H1 (cell line): Measurements from ENCODE around the gene IFT20. TPM values are rescaled to one million over a fixed set of nuclear protein-coding genes. Genes with fewer than 3 reads are reported as not detected.

ENCODE experiments used
- CTCF ChIA-PET: fragments of 300-600 bp; sonication (Branson Sonifier 250); formaldehyde crosslinking; loops from one replicate; lab custom pipeline; 2021; ENCODE audit not compliant: partially characterized antibody; lab: Charles Lee
- POLR2A ChIA-PET: fragments of 300-600 bp; sonication (Branson Sonifier 250); formaldehyde crosslinking; loops from one replicate; lab custom pipeline; 2021; ENCODE audit warnings: inconsistent platforms; ENCODE audit not compliant: partially characterized antibody; lab: Charles Lee
- DNase-seq, 2 experiments: peaks; one replicate each; pipeline versions ENCODE4 v3.0.0 to v3.0.0-alpha.2; 2010 to 2022; ENCODE audit warnings: low spot score in 2 of 2, low read depth in 1 of 2, mixed read lengths in 1 of 2
- FAIRE-seq: peaks from 2 replicates; lab custom pipeline; 2011; peaks lifted over from hg19 to GRCh38; lab: Jason Lieb, UNC
- H2AFZ ChIP-seq: 2 replicates; pipeline ENCODE4 v1.8.1; 2012; ENCODE audit warnings: low read length, inconsistent platforms
- H2AK5ac ChIP-seq: 2 replicates; pipeline ENCODE4 v1.6.1; 2013; ENCODE audit warnings: low read depth, low read length
- H2BK120ac ChIP-seq: replicated peaks from 2 replicates; pipeline ENCODE3; 2013; ENCODE audit warnings: low read depth, low read length, inconsistent platforms
- H2BK12ac ChIP-seq: 2 replicates; pipeline ENCODE4 v1.6.1; 2013; ENCODE audit warnings: low read depth, low read length
- H2BK15ac ChIP-seq: 2 replicates; pipeline ENCODE4 v1.6.1; 2013; ENCODE audit warnings: low read length
- H2BK20ac ChIP-seq: 2 replicates; pipeline ENCODE4 v1.6.1; 2013; ENCODE audit warnings: low read length
- H2BK5ac ChIP-seq: 2 replicates; pipeline ENCODE4 v1.6.1; 2013; ENCODE audit warnings: low read depth, low read length
- H3K14ac ChIP-seq: 2 replicates; pipeline ENCODE4 v1.6.1; 2013; ENCODE audit warnings: inconsistent platforms; ENCODE audit not compliant: insufficient read length
- H3K18ac ChIP-seq: 2 replicates; pipeline ENCODE4 v1.6.1; 2013; ENCODE audit warnings: low read length; ENCODE audit errors: extremely low read depth
- H3K23ac ChIP-seq: 2 replicates; pipeline ENCODE4 v1.6.1; 2013; ENCODE audit warnings: inconsistent platforms; ENCODE audit not compliant: insufficient read length
- H3K23me2 ChIP-seq: 2 replicates; pipeline ENCODE4 v1.6.1; 2013; ENCODE audit warnings: low read depth, low read length
- H3K27ac ChIP-seq: 2 replicates; pipeline ENCODE4 v1.6.1; 2011; ENCODE audit warnings: low read depth, low read length, inconsistent platforms
- H3K27me3 ChIP-seq, 4 experiments: replicated peaks in 1 of 4; 1 replicate in 1 of 4; 2 replicates in 3 of 4; pipeline versions ENCODE4 v1.6.1 to v1.8.1; 2011 to 2013; ENCODE audit warnings: low read length in 3 of 4, mild to moderate bottlenecking in 3 of 4, inconsistent platforms in 2 of 4, mixed read lengths in 2 of 4, moderate library complexity in 1 of 4; ENCODE audit not compliant: control insufficient read depth in 3 of 4, insufficient read depth in 3 of 4; ENCODE audit errors: extremely low read depth in 1 of 4
- H3K36me3 ChIP-seq, 4 experiments: 2 replicates each; pipeline versions ENCODE4 v1.6.1 to v1.8.1; 2011 to 2013; ENCODE audit warnings: mild to moderate bottlenecking in 4 of 4, low read length in 3 of 4, moderate library complexity in 2 of 4, control low read depth in 1 of 4, inconsistent platforms in 1 of 4; ENCODE audit not compliant: insufficient read depth in 4 of 4, control insufficient read depth in 2 of 4
- H3K4ac ChIP-seq: replicated peaks from 2 replicates; pipeline ENCODE3; 2013; ENCODE audit warnings: low read length, low read depth, mixed read lengths, inconsistent platforms; ENCODE audit not compliant: insufficient read length
- H3K4me1 ChIP-seq, 4 experiments: replicated peaks in 1 of 4; 1 replicate in 1 of 4; 2 replicates in 3 of 4; pipeline versions ENCODE4 v1.6.1 to v1.8.1; 2011 to 2013; ENCODE audit warnings: low read length in 3 of 4, inconsistent platforms in 2 of 4, mixed read lengths in 1 of 4; ENCODE audit not compliant: insufficient read depth in 4 of 4, control insufficient read depth in 3 of 4
- H3K4me2 ChIP-seq, 2 experiments: 2 replicates each; pipeline versions ENCODE4 v1.6.1 to v1.8.1; 2011 to 2013; ENCODE audit warnings: low read depth in 2 of 2, low read length in 2 of 2, control low read depth in 1 of 2, inconsistent platforms in 1 of 2, mild to moderate bottlenecking in 1 of 2; ENCODE audit not compliant: insufficient read depth in 1 of 2
- H3K4me3 ChIP-seq, 4 experiments: fragments of 200-600, 300-600 bp in 1 of 4; sonication (generic), shearing (Covaris generic), sonication (Bioruptor Twin) in 1 of 4; 2 replicates each; pipeline versions ENCODE4 v1.5.1 to v1.8.1; 2011 to 2016; ENCODE audit warnings: low read length in 4 of 4, low read depth in 3 of 4, control low read depth in 2 of 4, inconsistent platforms in 2 of 4, mild to moderate bottlenecking in 2 of 4, mixed read lengths in 1 of 4, moderate library complexity in 1 of 4; ENCODE audit not compliant: insufficient read depth in 2 of 4; ENCODE audit errors: extremely low read depth in 1 of 4
- H3K56ac ChIP-seq: replicated peaks from 2 replicates; pipeline ENCODE3; 2013; ENCODE audit warnings: low read depth, mild to moderate bottlenecking, mixed read lengths, low read length, inconsistent platforms; ENCODE audit not compliant: insufficient read length
- H3K79me1 ChIP-seq: 2 replicates; pipeline ENCODE4 v1.6.1; 2013; ENCODE audit warnings: low read depth, low read length, control low read depth
- H3K79me2 ChIP-seq, 2 experiments: 2 replicates each; pipeline versions ENCODE4 v1.6.1 to v1.8.1; 2012 to 2013; ENCODE audit warnings: low read length in 2 of 2, mild to moderate bottlenecking in 2 of 2, inconsistent platforms in 1 of 2; ENCODE audit not compliant: insufficient read depth in 2 of 2, control insufficient read depth in 1 of 2
- H3K9ac ChIP-seq, 4 experiments: replicated peaks in 1 of 4; 1 replicate in 1 of 4; 2 replicates in 3 of 4; pipeline versions ENCODE4 v1.6.1 to v1.8.1; 2011 to 2013; ENCODE audit warnings: low read depth in 3 of 4, low read length in 3 of 4, control low read depth in 2 of 4, mild to moderate bottlenecking in 2 of 4, moderate library complexity in 2 of 4, inconsistent platforms in 1 of 4; ENCODE audit errors: extremely low read depth in 1 of 4
- H3K9me3 ChIP-seq, 2 experiments: 2 replicates each; pipeline versions ENCODE4 v1.6.1 to v1.8.1; 2012 to 2013; ENCODE audit warnings: mild to moderate bottlenecking in 2 of 2, moderate library complexity in 2 of 2, control low read depth in 1 of 2, inconsistent platforms in 1 of 2, low read depth in 1 of 2, low read length in 1 of 2, mixed read lengths in 1 of 2; ENCODE audit not compliant: insufficient read depth in 2 of 2
- H4K20me1 ChIP-seq, 2 experiments: replicated peaks in 1 of 2; 2 replicates each; pipeline versions ENCODE3 to v1.8.1; 2011 to 2013; ENCODE audit warnings: inconsistent platforms in 2 of 2, low read length in 2 of 2, mild to moderate bottlenecking in 1 of 2; ENCODE audit not compliant: insufficient read depth in 2 of 2, control insufficient read depth in 1 of 2
- H4K5ac ChIP-seq: 2 replicates; pipeline ENCODE4 v1.6.1; 2013; ENCODE audit warnings: low read length, low read depth, mixed read lengths, inconsistent platforms; ENCODE audit not compliant: insufficient read length
- H4K8ac ChIP-seq: 2 replicates; pipeline ENCODE4 v1.8.0; 2013; ENCODE audit warnings: mild to moderate bottlenecking, moderate library complexity, low read length, inconsistent platforms; ENCODE audit not compliant: insufficient read depth; ENCODE audit errors: extremely low read depth
- H4K91ac ChIP-seq: replicated peaks from 2 replicates; pipeline ENCODE3; 2013; ENCODE audit warnings: low read length, mixed read lengths, inconsistent platforms; ENCODE audit not compliant: insufficient read length
- CBX8 ChIP-seq: fragments of 300-800, 300-1000 bp; sonication (generic); IDR thresholded peaks from 2 replicates; pipeline ENCODE4 v1.7.1; 2016; ENCODE audit warnings: low read depth, low read length, borderline replicate concordance
- CREB1 ChIP-seq: IDR thresholded peaks from 2 replicates; pipeline ENCODE4 v1.6.1; 2012; ENCODE audit warnings: inconsistent platforms
- CTCF ChIP-seq, 3 experiments: IDR thresholded peaks; 1 replicate in 2 of 3; 2 replicates in 1 of 3; pipeline versions ENCODE4 v1.5.1 to v1.6.1; 2011; ENCODE audit warnings: low read length in 3 of 3, mild to moderate bottlenecking in 3 of 3, inconsistent platforms in 2 of 3, low read depth in 1 of 3, moderate library complexity in 1 of 3; ENCODE audit not compliant: insufficient read depth in 1 of 3; ENCODE audit errors: control extremely low read depth in 1 of 3
- EGR1 ChIP-seq: IDR thresholded peaks from 2 replicates; pipeline ENCODE4 v1.6.1; 2011; ENCODE audit warnings: low read depth, low read length, borderline replicate concordance
- EZH2 ChIP-seq: fragments of 200-600 bp; sonication (generic); IDR thresholded peaks from 2 replicates; pipeline ENCODE4 v1.7.1; 2012; ENCODE audit warnings: low read depth, mild to moderate bottlenecking, moderate library complexity, low read length, inconsistent platforms; ENCODE audit not compliant: severe bottlenecking
- RAD21 ChIP-seq, 2 experiments: IDR thresholded peaks in 1 of 2; conservative IDR thresholded peaks in 1 of 2; 2 replicates each; pipeline ENCODE4 v1.6.1; 2011; ENCODE audit warnings: low read depth in 2 of 2, low read length in 2 of 2, improper control_type of control experiment in 1 of 2, inconsistent platforms in 1 of 2, mild to moderate bottlenecking in 1 of 2, moderate library complexity in 1 of 2
- SIN3A ChIP-seq, 2 experiments: IDR thresholded peaks in 1 of 2; conservative IDR thresholded peaks in 1 of 2; 2 replicates each; pipeline ENCODE4 v1.6.1; 2011 to 2012; ENCODE audit warnings: low read length in 2 of 2, improper control_type of control experiment in 1 of 2, low read depth in 1 of 2, mild to moderate bottlenecking in 1 of 2
- SP1 ChIP-seq: IDR thresholded peaks from 2 replicates; pipeline ENCODE4 v1.6.1; 2011; ENCODE audit warnings: low read depth, low read length
- TEAD4 ChIP-seq: IDR thresholded peaks from 2 replicates; pipeline ENCODE4 v1.6.1; 2012; ENCODE audit warnings: low read depth, low read length, inconsistent platforms, mixed read lengths
- YY1 ChIP-seq: IDR thresholded peaks from 2 replicates; pipeline ENCODE4 v1.6.1; 2011; ENCODE audit warnings: low read depth, mild to moderate bottlenecking, low read length
- WGBS, 2 experiments: shearing (Covaris generic) in 1 of 2; methylation state at CpG; one replicate each; pipeline versions ENCODE4 v1.1.6 to v1.1.7; 2013 to 2015; ENCODE audit warnings: low lambda C conversion rate in 2 of 2, mixed read lengths in 2 of 2, inconsistent platforms in 1 of 2, low coverage in 1 of 2, missing lambda C conversion rate in 1 of 2; ENCODE audit not compliant: insufficient replicate concordance in 2 of 2, insufficient coverage in 1 of 2, insufficient read length in 1 of 2; ENCODE audit errors: extremely low coverage in 1 of 2, missing lambda C conversion rate in 1 of 2; 5-methylcytosine and 5-hydroxymethylcytosine counted together
- polyA plus RNA-seq, 7 experiments: library from polyadenylated mRNA; depleted of rRNA in 3 of 7; stranded (reverse) in 5 of 7; unstranded in 2 of 7; fragments of >200 nt in 5 of 7; fragments of 200-250 nt in 2 of 7; gene quantifications; 1 replicate in 5 of 7; 2 replicates in 1 of 7; 4 replicates in 1 of 7; pipeline versions ENCODE4 v1.2.1 to v1.2.3, GENCODE V29; 2011 to 2013; ENCODE audit warnings: missing spikeins in 2 of 7, mixed read lengths in 2 of 7
- total RNA-seq: library from RNA; stranded (reverse); fragmentation: NEBNext Ultra II Directional; extraction: Animal tissue kit (Norgen Biotek cat#: 25700); gene quantifications from 2 replicates; pipeline ENCODE4 v1.2.1, GENCODE V29; 2021

IFT20 gene
- total and polyA plus RNA-seq, 2 of the 8 experiments (the other 6 are each of a cell fraction or from before 2014, with no cell fraction given), result 9.0 to 21.0 TPM

GRCh38 chr17:28346746-28347246 lies 11.5 kb upstream of the IFT20 start:
- no peaks in the 10 kb centered on the region for H3K79me1 ChIP-seq
- H3K4ac ChIP-seq, result no peak overlapping the region
- no peaks in the 10 kb centered on the region for H3K79me2 ChIP-seq
- no peak overlapping the region for H3K27ac ChIP-seq
- no peak overlapping the region for H3K4me3 ChIP-seq
- H2BK5ac ChIP-seq, result no peak overlapping the region
- H3K23ac ChIP-seq, result no peak overlapping the region
- FAIRE-seq, result no peak
- H3K4me2 ChIP-seq, result no peak overlapping the region
- peaks cover 0 to 4% (median 0%) of the 10 kb centered on the region in 4 experiments; a peak in 3 of 7 replicates for H3K4me1 ChIP-seq
- DNase-seq, result no peak
- no peak overlapping the region for H4K5ac ChIP-seq
- H3K18ac ChIP-seq, result no peak overlapping the region
- H2BK12ac ChIP-seq, result no peak overlapping the region
- no peak overlapping the region for H3K14ac ChIP-seq
- no peak overlapping the region for H2BK120ac ChIP-seq
- H2BK20ac ChIP-seq, result no peak overlapping the region
- 95% methylated on average over 7 of the region's 7 CpGs; no CpG with 5 or more reads in 1 of the 2 experiments for WGBS, 2 experiments
- ChIA-PET CTCF (interaction anchor here (1.0 to 2.5 kb wide), 11 partner anchors 9 to 115 kb away, joined by 3 to 10 read pairs (median 5); partner anchors contain the start of genes IFT20 and TNFAIP1), POLR2A (interaction anchor here (0.7 to 9.7 kb wide), 10 partner anchors 10 to 26 kb away, joined by 3 to 92 read pairs (median 6); partner anchors contain the start of genes IFT20, POLDIP2, SEBOX and TNFAIP1)
- no peaks in the 10 kb centered on the region for H3K27me3 ChIP-seq
- H3K9ac ChIP-seq, result no peak overlapping the region
- no peak overlapping the region for H4K91ac ChIP-seq
- no peaks in the 10 kb centered on the region for H3K23me2 ChIP-seq
- no peak overlapping the region for H2AK5ac ChIP-seq
- no peaks in the 10 kb centered on the region for H3K9me3 ChIP-seq
- no peak overlapping the region for H2BK15ac ChIP-seq
- H4K8ac ChIP-seq, result no peak overlapping the region
- peaks cover 13 to 15% of the 10 kb centered on the region in 2 experiments for H4K20me1 ChIP-seq
- peaks cover 20 to 58% (median 45%) of the 10 kb centered on the region in 4 experiments; a peak in 7 of 8 replicates for H3K36me3 ChIP-seq
- H3K56ac ChIP-seq, result no peak overlapping the region
- no peak overlapping the region for H2AFZ ChIP-seq
- TF ChIP-seq CREB1 (no peak), RAD21 (IDR thresholded peaks at IDR 0.05 in 1 of 2, conservative IDR thresholded peaks at IDR 0.05 in 1 of 2; ENCODE audit: low read depth in 2 of 2, low read length in 2 of 2) (peak; percentile 26 to 51; a peak in 3 of 4 replicates), SP1 (no peak), TEAD4 (no peak), SIN3A (conservative IDR thresholded peaks at IDR 0.05 in 1 of 2, IDR thresholded peaks at IDR 0.05 in 1 of 2; ENCODE audit: low read depth in 1 of 2, low read length in 2 of 2) (no peak), CTCF (IDR thresholded peaks at IDR 0.05; ENCODE audit: control extremely low read depth in 1 of 3, insufficient read depth in 1 of 3, low read depth in 1 of 3, low read length in 3 of 3) (peak; percentile 21 to 33 (median 22); a peak in 3 of 4 replicates), EZH2 (no peak), CBX8 (no peak), EGR1 (no peak), YY1 (no peak)
